GM21447 (cell line): ENCODE measurements around the gene CUL4B.
"Not testable (repeated sequence)": the region's sequence is repeated elsewhere in the genome, so short reads cannot be mapped to it uniquely, and the experiment has no call there.

ENCODE experiments used
- ATAC-seq: cut with Tn5 transposase; IDR thresholded peaks from one replicate; pipeline ENCODE4 v1.9.1; 2021; ENCODE audit not compliant: unreplicated experiment

CUL4B gene

GRCh38 chrX:120560842-120561633 is at the start of gene CUL4B:
Gene CUL4B (minus strand): TSS chrX:120560962. CDS start chrX:120560638, 324 bp downstream.
- peak; percentile 73 for ATAC-seq

GRCh38 chrX:120604361-120604782 is 43.6 kb upstream of the CUL4B start:
- ATAC-seq: peak; percentile 71

- ATAC-seq: peak; percentile 90
Observed at GRCh38 chrX:120603707-120604360, 43.1 kb upstream of the CUL4B start, which contains the start of gene MCTS1. Gene MCTS1 (plus strand): TSS chrX:120604101. CDS start chrX:120604237, 136 bp downstream.

- ATAC-seq: no peak
Observed at GRCh38 chrX:120585702-120586101, 24.9 kb upstream of the CUL4B start.

- ATAC-seq: no peak
Observed at GRCh38 chrX:120575379-120576114, 14.8 kb upstream of the CUL4B start.

- ATAC-seq: not testable (repeated sequence)
Observed at GRCh38 chrX:120573806-120574205, 13.0 kb upstream of the CUL4B start.

GRCh38 chrX:120570011-120570600 is 9.3 kb upstream of the CUL4B start:
- ATAC-seq: no peak

GRCh38 chrX:120568609-120569008 is 7.8 kb upstream of the CUL4B start:
- no peak for ATAC-seq

- no peak for ATAC-seq
Observed at GRCh38 chrX:120568035-120568434, 7.3 kb upstream of the CUL4B start.

GRCh38 chrX:120566817-120567216 is 6.1 kb upstream of the CUL4B start:
- no peak for ATAC-seq

- no peak for ATAC-seq
Observed at GRCh38 chrX:120564925-120565324, 4.2 kb upstream of the CUL4B start.

- no peak for ATAC-seq
Observed at GRCh38 chrX:120562569-120562926, 1.8 kb upstream of the CUL4B start.

- ATAC-seq: no peak
Observed at GRCh38 chrX:120561634-120562568, 1.1 kb upstream of the CUL4B start.

- ATAC-seq: peak; percentile 41
Observed at GRCh38 chrX:120560405-120560841, 339 bp downstream of the CUL4B start.

- peak; percentile 36 for ATAC-seq
Observed at GRCh38 chrX:120559804-120560203, 958 bp downstream of the CUL4B start.

- ATAC-seq: no peak
Observed at GRCh38 chrX:120556251-120556650, 4.5 kb downstream of the CUL4B start.

GRCh38 chrX:120549483-120550452 is 11.0 kb downstream of the CUL4B start:
- ATAC-seq: no peak

GRCh38 chrX:120536061-120536460 is 24.7 kb downstream of the CUL4B start:
- ATAC-seq: no peak
